DMS153 treated with DMSO at 0.1 percent for 48 hours (cell line): ENCODE measurements around the gene BTG4.

Experiments
- DNase-seq: peaks from one replicate; lab custom pipeline; 2025; ENCODE audit not compliant: unreplicated experiment; lab: John Stamatoyannopoulos, UW

BTG4 gene

DNA sequence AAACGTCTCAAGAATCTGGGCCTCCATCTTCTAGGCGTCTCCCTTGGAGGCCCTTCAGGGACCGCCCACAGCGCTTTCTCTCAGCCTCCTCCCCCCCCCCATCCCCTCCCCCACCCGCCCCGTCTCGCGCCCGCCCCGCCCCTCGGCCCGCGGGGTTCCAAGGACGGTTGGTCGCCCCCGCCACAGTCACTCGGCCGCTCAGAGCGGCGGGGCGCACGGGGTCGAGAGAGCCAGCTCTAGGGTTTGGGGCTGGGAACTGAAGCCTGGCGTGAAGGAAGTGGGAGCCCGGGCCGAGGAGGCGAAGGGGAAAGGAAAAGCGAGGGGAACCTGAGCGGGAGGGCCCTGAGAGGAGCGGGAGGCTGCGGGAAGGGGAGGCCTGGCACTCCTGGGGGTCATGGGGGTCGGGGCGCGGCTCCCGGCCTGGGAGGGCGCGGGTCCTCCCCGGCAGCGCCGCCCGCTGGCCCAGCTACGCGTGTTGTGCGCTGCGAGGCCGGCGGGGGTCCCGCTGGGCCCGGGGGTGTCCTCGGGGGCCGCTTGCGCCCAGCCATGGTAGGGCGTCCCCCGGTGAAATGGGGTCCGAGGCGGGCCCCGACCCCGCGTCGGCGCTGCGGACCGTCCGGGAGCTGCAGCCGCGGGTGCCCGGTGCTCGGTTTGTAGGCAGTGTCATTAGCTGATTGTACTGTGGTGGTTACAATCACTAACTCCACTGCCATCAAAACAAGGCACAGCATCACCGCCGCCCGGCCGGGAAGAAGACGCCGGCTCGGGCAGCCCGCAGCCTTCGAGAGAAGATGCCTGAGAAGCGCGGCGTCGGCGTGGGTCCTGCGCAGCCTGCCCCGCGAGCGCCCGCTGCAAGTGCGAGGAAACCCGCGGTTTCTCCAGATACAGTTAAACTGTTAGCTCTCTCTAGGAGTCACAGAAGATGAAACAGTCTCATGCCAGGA lies at the start of gene BTG4:
Gene BTG4 (minus strand): TSS at position 91 of the 944 bp plus-strand sequence. CDS start 13,610 bp downstream, outside the sequence.
- no peak for DNase-seq

- DNase-seq = no peak
Measured at GRCh38 chr11:111561791-111562325, 49.7 kb upstream of the BTG4 start.

GRCh38 chr11:111561306-111561705 lies 49.1 kb upstream of the BTG4 start:
- no peak for DNase-seq

DNA sequence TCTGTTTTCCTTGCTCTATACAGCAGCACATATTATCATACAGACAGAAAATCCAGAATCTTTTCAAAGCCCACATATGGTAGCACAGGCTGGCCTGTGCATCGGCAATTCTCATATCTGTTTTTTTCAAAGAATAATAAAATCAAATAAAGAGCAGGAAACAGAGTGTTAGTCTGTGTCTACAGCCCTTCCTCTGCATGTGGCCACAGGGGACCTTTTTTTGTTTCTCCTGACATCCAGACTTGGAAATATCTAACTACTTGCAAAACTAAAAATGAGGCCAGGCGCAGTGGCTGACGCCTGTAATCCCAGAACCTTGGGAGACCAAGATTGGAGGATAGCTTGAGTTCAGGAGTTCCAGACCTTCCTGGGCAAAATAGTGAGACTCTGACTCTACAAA lies 48.6 kb upstream of the BTG4 start:
- DNase-seq = no peak

DNA sequence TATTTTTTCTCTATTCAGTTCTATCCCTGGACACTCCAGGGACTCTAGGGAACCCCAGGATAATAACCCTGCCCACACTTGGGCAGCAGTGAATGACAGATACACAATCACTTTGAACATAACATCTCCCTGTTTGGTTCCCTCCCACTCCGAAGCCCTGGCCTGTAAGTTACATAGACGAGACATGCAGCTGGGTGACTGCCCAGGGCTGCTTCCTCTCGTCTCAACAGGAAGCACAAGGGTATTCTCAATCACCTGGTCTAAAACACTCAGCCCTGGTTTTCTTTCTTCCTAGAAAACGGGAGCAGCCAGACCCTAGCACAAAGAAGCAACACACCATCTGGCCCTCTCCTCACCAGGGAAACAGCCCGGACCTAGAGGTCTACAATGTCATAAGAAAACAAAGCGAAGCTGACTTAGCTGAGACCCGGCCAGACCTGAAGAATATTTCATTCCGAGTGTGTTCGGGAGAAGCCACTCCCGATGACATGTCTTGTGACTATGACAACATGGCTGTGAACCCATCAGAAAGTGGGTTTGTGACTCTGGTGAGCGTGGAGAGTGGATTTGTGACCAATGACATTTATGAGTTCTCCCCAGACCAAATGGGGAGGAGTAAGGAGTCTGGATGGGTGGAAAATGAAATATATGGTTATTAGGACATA lies 47.7 kb upstream of the BTG4 start:
- no peak for DNase-seq

GRCh38 chr11:111557425-111558111 lies 45.4 kb upstream of the BTG4 start:
- no peak for DNase-seq

DNA sequence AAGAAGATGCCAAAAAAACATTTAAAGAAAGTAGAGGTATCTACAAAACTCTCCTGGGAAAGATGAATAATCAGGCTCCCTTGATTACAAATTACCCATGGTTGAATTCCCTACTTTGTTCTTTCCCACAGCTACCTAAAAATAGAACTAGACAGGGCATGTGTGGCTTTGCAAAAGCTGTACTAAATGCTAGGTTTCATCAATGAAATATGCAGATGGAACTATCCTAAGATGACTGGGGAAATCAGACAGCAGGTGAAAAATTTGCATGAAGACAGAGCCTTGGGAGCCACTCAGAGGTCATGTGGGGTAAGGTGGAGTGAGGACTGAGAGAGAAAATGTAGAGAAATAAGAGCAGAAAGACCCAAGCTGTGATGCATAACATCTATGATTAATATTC lies 43.1 kb upstream of the BTG4 start:
- DNase-seq = no peak

GRCh38 chr11:111554532-111554931 lies 42.3 kb upstream of the BTG4 start:
- no peak for DNase-seq

GRCh38 chr11:111550258-111550657 lies 38.1 kb upstream of the BTG4 start:
- no peak for DNase-seq

DNA sequence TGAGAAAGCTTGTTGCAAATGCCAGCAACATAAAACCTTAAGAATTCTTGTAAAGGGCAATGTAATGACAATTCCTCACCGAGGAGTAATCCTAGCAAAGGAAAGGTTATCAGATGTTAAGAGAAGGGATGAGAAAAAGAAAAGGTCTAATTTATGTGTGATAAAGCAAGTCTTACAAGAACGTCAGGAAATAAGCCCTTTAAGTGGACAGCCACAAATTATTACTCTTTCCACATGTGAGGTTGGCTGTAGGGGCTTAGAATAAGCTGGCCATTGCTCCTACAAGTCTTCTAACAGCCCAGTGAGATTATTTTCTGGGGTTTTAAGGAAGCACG lies 37.6 kb upstream of the BTG4 start:
- no peak for DNase-seq

DNA sequence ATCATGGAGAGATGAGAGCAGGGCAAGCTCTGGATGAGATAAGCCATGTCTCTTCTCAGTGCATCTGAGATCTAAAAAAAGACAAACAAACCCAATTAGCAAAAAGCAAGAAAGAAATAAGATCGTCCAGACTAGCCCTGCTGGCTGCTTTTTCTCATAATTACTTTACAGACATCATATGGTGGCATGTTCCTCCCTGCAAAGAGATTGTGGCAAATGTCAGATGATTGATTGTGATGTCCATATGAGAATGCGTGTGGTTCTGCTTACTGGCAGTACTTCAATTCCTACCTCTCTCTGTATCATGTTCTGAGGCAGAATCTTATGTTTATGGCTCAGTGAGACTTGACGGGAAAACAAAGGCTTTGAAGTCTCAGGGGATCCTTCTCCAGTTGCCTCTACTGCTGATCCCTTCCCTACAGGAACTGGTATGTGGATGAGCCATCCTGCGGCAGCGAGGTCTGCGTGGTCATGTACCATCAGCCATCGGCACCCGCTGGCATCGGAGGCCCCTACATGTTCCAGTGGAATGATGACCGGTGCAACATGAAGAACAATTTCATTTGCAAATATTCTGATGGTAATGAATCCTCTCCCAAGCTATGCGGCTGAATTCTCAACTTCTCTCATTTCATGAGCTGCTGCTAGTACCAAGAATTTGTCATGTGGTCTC lies 37.1 kb upstream of the BTG4 start:
- DNase-seq = no peak

GRCh38 chr11:111548525-111548924 lies 36.3 kb upstream of the BTG4 start:
- DNase-seq = no peak

- DNase-seq = no peak
Measured at GRCh38 chr11:111542606-111543275, 30.6 kb upstream of the BTG4 start.

DNA sequence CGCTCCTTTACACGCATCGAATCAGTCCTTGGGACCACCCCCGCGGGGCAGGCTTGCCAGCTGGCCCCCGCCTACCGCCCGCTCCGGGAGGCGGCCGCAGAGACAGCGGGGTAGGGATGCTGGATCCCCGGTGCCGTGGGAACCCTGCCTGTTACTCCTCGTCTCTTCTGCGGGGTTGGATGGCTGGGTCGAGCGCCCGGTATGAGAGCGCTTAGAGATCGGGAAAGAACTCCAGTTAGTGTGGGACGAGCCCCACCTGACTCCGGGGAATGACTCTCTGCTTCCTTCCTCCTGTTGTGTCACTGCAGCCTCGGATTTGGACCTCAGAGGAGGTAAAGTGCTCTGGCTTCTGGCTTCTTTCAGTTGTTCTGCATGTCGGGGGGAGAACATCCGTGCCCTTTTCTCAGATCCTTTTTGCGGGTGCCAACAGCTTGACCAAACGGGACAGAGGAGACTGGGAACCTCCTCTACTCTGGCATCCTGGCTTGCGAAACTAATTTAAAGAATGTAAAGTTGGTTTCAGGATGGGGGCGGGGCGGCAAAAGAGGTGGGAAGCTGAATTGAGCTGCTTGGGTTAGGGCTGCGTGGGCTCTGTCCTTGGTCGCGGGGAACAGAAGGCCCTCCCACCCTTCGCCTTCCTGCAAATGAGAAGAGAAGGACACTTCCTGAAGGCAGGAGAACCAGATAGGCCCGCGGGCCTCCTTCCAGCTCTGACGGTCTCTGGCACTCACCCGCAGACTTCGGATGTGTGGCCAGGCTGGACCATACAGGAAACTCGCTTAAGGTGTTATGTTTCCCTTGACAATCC lies 29.3 kb upstream of the BTG4 start:
- no peak for DNase-seq

- DNase-seq = no peak
Measured at GRCh38 chr11:111540937-111541253, 28.7 kb upstream of the BTG4 start.

- DNase-seq = no peak
Measured at GRCh38 chr11:111540114-111540936, 28.1 kb upstream of the BTG4 start, which contains the start of gene LAYN. Gene LAYN (plus strand): TSS chr11:111540720. CDS start chr11:111540844, 124 bp downstream.

DNA sequence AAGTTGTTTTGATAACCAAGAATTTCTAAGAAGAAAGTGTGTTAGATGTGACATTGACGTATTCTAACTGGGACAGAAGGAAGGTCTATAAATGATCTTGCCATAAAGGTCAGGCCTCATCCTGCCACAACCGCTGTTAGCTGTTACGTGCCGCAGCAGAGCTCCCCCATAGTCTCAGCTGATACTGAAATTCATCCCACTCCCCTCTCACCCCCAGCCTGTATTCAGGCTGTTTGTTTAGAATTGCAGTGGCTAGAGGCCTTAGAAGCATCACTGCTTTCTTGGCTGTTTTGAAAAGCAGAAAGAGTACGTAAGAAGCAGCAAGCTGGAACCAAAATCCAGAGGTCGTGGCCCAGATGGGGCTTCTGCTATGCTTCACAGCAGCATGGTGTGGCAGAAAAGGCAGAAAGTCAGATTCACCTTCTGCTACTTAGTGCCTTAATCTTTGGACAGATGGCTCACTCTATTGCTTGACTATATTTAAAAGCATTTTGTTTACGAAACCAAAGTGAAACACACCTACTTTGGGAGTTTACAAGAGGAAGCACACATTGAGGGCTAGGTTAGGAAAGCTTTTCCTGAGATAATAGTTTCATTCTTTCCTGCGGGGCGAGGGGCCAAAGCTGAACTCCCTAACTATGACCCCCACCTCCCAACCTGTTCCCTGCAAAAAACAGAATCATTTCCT lies 27.4 kb upstream of the BTG4 start:
- DNase-seq = no peak

DNA sequence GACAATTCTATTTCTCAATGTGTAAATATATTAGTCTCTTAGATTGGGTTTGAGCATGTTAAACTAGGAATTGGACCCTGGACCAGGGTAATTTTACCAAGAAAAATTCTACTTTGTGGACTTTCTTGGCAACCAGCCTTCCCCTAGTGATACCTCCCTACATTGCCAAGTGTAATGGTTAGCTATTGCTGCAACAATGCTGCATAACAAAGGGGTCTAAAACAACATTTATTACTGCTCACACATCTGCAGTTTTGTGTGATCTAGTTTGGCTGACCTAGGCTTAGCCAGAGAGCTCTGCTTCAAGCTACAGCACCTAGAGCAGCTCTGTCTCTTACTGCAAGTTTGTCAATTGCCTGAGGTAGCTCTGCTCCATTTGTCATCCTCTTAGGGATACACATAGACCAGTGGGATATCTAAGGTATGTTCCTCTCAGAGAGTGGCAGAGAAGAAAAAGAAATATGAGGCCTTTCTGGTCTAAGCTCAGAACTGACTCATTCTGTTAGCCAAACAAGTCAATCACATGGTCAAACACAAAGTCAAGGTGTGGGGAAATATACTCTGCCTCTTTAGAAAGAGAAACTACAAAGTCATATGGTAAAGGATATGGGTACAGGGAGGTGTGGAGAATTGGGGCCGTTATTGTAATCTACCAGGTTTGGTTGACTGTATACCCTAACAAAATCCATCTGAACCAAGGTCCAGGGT lies 26.4 kb upstream of the BTG4 start:
- DNase-seq = no peak
